Head of caudate nucleus (tissue), 42 donors: ENCODE data around the gene WWOX.

Experiments used
- DNase-seq, 42 donors: peaks; one replicate each; pipeline versions ENCODE4 v3.0.0 to v3.0.0-alpha.2; 2020 to 2021; ENCODE audit warnings: mixed read lengths in 7 of 42
- intact Hi-C: fragments of 100-400 bp; cut with DNase I; formaldehyde crosslinking; loops from one replicate; pipeline ENCODE4 v1.15.0; 2022

The WWOX gene

GRCh38 chr16:78715106-78715505, 615.7 kb downstream of the WWOX start:
- intact Hi-C loops = no loop called here
- DNase-seq = no peak

- intact Hi-C loops = no loop called here
- DNase-seq = no peak
Observed at GRCh38 chr16:78715673-78716072, 616.2 kb downstream of the WWOX start.

- intact Hi-C loops = no loop called here
- no peak for DNase-seq
Observed at GRCh38 chr16:78718141-78718540, 618.7 kb downstream of the WWOX start.

GRCh38 chr16:78720416-78720815, 621.0 kb downstream of the WWOX start:
- DNase-seq = no peak
- intact Hi-C loops = no loop called here

GRCh38 chr16:78727536-78727935, 628.1 kb downstream of the WWOX start:
- intact Hi-C loops = no loop called here
- no peak for DNase-seq

GRCh38 chr16:78729687-78730086, 630.2 kb downstream of the WWOX start:
- no peak for DNase-seq
- intact Hi-C loops = no loop called here

GRCh38 chr16:78731785-78732184, 632.3 kb downstream of the WWOX start:
- DNase-seq = no peak
- intact Hi-C loops = no loop called here

GRCh38 chr16:78732696-78733095, 633.2 kb downstream of the WWOX start:
- no peak for DNase-seq
- intact Hi-C loops = no loop called here

GRCh38 chr16:78735337-78735736, 635.9 kb downstream of the WWOX start:
- intact Hi-C loops = no loop called here
- DNase-seq = no peak

GRCh38 chr16:78737630-78738029, 638.2 kb downstream of the WWOX start:
- intact Hi-C loops = no loop called here
- DNase-seq = no peak

GRCh38 chr16:78738557-78738956, 639.1 kb downstream of the WWOX start:
- DNase-seq = no peak
- intact Hi-C loops = no loop called here

GRCh38 chr16:78740269-78740668, 640.8 kb downstream of the WWOX start:
- intact Hi-C loops = no loop called here
- DNase-seq = no peak

GRCh38 chr16:78742501-78743283, 643.2 kb downstream of the WWOX start:
- peak in 6 of 42 donors; percentile 3 to 40 (median 20) for DNase-seq
- intact Hi-C loops = no loop called here

GRCh38 chr16:78743556-78743955, 644.1 kb downstream of the WWOX start:
- DNase-seq = no peak
- intact Hi-C loops = no loop called here

GRCh38 chr16:78744099-78744498, 644.6 kb downstream of the WWOX start:
- intact Hi-C loops = no loop called here
- DNase-seq = no peak

GRCh38 chr16:78744796-78745107, 645.3 kb downstream of the WWOX start:
- no peak for DNase-seq
- intact Hi-C loops = no loop called here

- intact Hi-C loops = no loop called here
- DNase-seq = no peak
Observed at GRCh38 chr16:78745108-78746019, 645.9 kb downstream of the WWOX start.

GRCh38 chr16:78746718-78747117, 647.3 kb downstream of the WWOX start:
- DNase-seq = no peak
- intact Hi-C loops = no loop called here

GRCh38 chr16:78748220-78748929, 648.9 kb downstream of the WWOX start:
- DNase-seq = no peak
- intact Hi-C loops = no loop called here

- no peak for DNase-seq
- intact Hi-C loops = no loop called here
Observed at GRCh38 chr16:78749745-78750268, 650.4 kb downstream of the WWOX start.
